ENCODE results near the gene PAK6.

The PAK6 gene

DNA sequence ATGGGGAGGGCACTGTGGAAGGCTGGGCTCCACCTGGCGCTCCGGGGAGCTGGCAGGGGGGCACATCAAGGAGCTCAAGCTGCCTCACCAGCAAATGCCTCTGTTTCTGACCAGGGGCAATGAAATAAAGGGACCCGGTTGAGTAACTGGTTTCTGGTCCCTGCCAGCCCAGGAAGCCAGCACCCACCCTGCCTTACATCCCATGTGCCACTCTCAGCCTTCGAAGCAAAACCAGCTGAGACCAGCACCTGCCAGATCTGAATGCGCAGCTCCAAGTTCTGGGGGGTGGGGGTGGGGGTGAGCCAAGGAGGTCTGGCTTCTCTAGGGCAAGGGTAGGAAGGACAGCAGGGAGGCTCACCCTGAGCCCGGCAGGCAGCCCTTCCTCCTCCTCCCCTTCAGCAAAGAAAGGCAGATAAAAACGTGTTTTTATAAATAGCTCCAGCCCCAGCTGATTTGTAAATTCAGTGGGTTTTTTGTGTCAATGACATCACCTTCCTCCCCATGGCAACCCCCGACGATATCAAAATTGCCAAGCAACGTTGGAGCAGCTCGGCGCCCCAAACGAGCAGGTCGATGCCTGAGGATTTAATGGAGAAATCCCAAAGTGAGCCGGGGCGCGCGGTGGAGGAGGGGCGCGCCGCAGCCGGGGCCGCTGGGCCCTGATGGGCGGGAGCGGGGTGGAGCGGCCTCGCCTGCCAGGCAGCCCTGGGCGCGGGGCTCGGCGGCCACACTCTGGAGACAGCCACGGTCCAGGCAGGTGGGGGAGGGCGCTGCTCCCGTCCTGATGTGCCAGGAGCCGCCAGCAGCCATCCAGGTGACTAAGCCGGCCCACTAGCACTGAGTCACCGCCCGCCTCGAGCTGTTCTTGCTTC is at the start of gene PAK6:
TSS of gene PAK6 (plus strand) at position 532 of the 872 bp plus-strand sequence. CDS start 25,723 bp downstream, outside the sequence.
- DNase-seq (ENCODE audit: low spot score), result peak; percentile 40

DNA sequence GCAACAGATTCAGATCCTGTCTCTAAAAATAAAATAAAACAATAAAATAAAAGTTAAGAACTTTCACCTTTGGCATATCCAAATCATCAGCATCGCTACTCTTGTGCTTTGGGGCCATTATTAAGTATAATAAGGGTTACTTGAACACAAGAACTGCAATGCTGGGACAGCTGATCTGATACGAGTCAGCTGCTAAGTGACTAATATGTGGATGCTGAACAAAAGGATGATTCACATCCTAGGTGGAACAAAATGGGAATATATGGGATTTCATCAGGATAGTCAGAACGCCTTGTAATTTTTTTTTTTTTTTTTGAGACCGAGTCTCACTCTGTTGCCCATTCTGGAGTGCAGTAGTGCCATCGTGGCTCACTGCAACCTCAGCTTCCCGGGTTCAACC is 48.3 kb upstream of the PAK6 start:
- DNase-seq (ENCODE audit: low spot score), result no peak

DNA sequence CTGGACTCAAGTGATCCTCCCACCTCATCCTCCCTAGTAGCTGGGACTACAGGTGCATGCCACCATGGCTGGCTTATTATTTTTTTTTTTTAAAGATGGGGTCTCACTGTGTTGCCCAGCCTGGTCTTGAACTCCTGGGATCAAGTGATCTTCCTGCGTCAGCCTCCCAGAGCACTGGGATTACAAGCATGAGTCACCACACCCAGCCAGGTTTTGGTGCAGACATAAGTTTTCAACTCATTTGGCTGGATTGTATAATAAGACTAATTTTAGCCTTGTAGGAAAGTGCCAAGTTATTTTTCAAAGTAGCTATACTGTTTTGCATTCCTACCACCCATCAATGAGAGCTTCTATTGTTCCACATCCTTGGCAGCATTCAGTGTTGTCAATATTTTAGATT is 45.9 kb upstream of the PAK6 start:
- DNase-seq (ENCODE audit: low spot score), result no peak

DNA sequence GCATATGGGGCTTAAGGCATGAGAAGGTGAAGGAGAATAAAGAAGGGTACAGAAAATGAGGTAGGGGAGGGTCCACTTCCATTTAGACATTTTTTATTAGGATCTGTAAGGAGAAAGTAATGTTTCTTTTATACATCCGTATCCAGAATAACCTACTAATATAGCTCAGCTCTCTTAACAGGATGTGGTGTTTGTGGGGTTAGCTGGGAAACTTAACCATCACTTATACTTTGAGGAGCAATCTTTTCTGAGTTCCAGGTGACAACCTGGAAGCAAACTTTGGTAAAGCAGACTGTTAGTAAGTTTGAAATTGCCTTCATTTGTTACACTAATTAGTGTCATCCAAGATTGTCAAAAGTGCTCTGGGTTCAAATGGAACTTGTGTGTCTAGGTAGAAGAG is 41.4 kb upstream of the PAK6 start:
- DNase-seq (ENCODE audit: low spot score), result no peak

DNA sequence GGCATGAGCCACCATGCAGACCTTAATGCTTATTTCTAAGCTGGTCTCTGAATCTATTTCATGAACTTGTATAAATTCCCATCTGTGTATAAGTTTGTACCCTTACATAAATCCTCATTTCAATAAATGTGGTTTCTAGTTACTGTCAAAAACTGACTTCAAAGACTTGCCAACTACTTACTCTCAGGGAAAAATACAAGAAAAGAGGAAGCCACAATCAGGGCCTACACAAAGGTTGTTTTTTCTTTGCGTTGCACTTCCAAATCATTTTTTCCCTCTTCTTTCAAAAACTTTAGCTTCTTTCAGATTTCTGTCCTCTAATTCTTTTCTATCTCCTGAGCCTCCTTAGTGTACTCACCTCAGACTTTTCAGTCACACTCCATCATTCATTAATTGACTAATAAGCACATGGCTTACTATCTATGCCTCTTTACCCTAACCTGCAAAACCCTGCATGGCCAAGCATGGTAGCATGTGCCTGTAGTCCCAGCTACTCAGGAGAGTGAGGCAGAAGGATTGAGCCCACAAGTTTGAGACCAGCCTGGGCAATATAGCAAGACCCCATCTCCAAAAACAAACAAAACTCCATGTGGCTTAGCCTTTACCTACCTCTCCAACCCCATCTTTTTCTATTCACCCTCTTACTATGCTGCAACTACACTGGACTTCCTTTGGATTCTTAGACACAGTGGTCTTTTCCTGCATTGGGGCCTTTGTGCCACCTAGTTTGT is 40.3 kb upstream of the PAK6 start:
- no peak for DNase-seq (ENCODE audit: low spot score)

DNA sequence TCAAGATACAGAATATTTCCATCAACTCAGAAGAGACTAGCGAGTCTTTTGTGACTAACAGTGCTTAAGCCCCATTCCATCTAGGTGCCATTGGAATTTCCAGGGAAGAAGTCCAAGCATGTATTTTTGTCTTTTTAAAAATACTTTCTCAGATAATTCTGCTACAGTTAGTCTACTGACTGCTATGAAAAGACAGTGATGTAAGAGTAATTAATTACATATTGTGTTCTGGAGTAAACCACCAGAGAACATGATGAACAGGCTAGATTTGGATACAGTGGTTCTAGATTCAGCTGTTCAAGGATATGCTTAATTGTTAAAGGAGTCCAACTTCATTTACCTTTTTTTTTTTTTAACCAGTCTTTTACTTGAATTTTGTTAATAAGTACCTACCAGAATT is 34.8 kb upstream of the PAK6 start:
- no peak for DNase-seq (ENCODE audit: low spot score)

DNA sequence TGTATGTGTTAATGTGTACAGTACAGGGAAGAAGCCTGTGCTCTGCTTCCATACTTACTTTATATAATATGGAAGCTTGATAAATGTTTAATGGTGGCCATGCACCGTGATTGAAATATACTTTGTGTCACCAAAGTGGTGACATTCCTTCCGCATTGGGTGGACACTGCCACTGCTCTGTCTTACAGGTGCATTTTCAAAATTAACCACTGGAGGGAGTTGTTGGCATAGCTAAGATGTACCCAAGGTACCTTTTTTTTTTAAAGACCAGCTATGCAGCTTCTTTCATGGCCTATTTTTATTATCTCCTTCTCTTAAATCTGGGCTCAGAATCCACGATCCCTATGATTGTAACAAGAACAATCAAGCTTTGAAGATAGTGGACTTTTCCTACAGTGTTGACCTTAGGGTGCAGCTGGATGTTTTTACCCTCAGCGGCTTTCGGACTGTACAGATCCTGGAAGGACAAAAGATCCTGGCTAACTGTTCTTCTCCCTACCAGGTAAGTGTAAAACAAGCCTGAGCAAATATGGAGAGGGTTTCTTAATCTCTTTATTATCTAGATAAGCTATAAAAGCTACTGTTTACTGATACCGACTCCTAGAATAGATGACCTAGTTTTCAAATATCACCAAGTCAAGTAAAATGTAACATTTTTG is 21.6 kb upstream of the PAK6 start:
- DNase-seq (ENCODE audit: low spot score), result peak; percentile 44

DNA sequence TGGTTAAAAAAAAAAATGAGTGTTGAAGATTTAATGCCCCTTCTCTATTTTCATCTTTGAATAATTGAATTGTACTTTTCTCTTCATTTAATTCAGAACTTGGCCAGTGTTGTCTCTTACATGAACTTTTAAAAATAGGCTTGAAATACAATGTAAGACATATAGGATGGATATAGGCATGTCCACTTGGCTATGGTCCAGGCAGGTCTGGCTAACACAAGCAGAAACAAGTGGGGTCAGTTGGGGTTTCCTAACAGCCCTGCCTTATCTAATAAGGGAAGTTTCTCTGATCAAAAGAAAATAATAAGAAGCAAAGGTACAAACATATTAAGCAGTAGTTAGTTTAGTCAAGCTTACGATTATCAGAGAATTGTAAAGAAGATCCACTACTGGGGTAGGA is 19.1 kb upstream of the PAK6 start:
- no peak for DNase-seq (ENCODE audit: low spot score)

DNA sequence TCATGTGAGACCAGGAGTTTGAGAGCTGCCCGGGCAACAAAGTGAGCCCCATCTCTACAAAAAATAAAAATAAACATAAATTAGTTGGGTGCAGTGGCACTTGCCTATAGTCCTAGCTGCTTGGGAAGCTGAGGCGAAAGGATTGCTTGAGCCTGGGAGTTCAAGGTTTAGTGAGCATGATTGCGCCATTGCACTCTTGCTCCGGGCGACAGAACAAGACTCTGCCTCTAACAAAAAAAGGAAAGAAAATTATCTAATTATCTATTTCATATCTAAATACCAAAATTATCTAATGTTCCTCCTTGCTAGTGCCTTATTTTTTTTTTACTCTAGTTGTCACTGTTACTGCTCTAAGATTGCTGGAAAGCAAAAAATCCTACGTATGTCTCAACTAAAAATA is 16.7 kb upstream of the PAK6 start:
- no peak for DNase-seq (ENCODE audit: low spot score)

DNA sequence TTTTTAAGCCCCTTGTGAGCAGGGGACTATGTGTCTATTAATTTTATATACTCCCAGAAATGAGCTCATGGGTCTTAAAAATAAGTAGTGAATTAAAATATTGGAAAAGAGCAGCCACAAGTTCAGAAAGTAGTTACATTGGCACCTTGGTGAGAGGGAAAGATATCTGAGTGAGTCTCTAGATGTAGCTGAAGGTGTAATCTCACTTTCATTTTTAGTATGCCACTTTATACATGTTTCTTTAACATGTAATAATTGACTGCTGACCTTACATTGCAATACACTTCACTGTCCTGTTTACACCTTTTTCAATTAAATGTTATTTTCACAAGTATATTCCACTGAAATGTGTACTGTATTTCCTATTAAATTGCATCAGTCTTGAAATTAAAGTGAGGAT is 12.1 kb upstream of the PAK6 start:
- DNase-seq (ENCODE audit: low spot score), result no peak

DNA sequence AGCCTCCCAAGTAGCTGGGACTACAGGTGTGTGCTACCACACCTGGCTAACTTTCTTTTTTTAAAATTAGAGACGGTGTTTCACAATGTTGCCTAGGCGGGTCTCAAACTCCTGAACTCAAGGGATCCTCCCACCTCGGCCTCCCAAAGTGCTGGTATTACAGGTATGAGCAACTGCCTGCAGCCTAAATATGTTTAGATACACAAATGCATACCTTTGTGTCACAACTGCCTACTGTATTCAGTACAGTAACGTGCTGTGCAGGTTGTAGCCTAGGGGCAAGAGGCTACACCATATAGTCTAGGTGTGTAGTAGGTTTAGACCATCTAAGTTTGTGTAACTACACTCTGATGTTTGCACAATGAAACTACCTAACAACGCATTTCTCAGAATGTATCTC is 9.5 kb upstream of the PAK6 start:
- DNase-seq (ENCODE audit: low spot score), result no peak

DNA sequence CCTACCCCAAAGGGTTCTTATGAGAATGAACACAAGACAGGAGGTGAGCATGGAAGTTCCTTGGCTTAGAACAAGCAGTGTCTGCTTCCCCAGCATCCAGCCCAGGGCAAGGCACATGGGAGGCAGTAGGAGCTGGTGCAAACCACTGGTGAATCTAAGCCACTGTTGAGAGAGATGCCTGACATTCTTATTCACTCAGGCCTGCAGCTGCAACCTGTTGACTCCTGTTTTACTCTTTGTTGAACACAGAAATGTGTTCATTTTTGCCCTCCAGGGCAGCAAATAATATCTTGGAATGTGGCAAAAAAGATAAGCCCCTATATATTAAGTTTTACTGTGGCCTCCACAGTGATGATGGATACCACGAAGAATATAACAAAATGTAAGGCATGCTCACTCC is 8.9 kb upstream of the PAK6 start:
- no peak for DNase-seq (ENCODE audit: low spot score)

DNA sequence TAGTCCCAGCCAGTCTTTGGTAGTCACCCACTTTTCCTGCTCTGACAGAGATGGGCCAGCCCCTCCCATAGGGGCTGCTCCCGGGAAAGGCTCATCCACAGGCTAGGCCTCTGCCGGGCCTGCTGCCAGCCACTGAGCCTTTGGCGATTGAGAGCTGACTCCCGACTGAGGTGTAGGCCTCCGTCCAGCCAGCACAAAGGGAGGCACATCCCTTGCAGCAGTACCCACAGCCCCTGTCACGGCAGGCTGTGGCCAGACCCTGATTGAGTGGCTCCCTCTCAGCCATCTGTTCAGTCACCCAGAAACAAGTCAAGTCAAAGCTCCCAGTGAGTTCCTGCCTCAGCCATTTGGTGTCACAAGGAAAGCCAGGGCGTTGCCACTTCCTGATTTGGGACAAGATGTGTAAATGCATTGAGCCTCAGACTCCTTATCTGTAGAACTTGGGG is 6.2 kb upstream of the PAK6 start:
- no peak for DNase-seq (ENCODE audit: low spot score)

DNA sequence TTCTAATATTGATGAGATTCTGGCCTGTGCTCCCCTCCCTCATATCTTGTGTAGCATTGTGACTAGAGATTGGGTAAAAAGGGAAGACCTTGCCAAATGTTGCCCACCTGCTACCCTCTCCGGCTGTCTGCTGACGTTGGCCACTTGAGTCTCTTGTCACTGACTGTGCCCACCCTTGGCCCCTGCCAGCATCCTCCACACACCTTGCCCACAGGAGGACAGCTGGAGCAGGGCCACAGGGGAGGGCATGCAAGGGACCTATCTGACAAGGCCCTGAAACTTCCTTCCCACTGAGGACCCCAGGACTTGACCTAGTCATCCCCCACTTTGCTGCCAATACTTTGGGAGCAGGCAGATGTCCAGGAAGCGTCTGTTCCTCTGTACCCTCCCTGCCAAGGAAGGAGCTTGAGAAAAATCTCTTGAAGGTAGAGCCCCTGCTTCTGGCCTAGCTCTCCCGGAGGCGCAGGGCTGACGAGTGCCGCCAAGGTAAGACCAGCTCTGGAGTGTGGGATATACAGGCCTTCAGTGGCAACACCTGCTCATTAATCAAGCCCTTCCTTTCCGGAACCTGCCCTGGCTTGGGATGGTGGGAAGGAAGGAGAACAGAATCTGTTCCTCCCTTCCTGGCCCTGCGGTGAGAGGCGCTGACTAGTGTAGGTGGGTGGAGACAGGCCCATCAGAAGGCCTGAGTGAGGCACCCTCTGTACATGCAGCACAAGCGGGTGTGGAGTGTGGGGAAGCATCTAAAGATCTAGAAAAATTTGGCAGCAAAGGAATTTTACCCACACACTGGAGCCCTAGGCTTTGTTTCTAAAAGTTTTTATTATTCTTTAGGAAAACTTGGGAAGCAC is 4.9 kb upstream of the PAK6 start:
- DNase-seq (ENCODE audit: low spot score), result no peak

DNA sequence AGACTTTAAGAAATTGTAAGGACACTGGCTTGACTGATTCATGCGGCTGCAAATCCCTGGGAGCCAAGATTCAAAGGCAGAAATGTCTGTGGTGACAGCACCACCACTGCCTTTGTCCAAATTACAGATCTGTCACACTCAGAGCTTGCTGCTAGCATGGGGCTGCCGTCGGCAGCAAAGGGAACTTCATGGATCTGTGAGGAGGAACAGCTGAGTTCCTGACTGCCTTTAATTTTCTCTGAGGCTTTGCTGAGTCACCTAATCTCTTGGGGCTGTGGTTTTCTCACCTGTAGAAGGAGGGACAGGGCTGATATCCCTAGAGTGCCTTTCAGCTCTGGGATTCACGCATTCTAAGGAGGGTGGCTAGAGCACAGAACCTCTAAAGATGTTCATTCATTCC is 4.1 kb upstream of the PAK6 start:
- DNase-seq (ENCODE audit: low spot score), result no peak

DNA sequence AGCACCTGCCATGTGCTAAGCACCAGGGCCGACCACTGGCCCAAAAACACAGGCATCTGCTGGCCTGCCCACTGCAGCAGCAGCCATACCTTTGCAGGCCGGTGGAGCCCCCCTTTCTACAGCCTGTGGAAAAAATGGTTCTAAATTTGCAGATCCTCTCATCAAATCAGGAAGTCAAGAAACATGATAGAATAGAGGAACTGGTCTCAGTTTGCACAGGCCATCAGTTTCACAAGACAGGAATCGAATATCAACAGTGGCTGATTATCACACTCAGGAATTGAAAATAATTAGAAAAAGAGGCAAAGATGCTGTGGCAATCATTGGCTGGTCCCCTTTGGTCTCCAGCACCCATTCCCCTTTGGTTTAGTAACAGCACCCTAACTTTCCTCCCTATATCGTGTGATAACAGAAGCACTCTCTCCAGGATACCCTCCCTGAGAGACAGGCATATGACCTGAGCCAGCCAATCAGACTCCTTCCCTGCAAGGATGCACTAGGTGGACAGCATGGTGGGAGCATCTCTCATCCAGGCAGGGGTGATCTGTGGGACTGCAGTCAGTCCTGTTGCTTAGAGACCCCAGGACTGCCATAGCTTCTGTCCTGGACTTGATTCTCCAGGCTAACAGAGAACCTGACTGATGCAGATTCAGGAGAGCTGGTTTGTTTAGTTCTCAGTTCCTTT is 3.5 kb upstream of the PAK6 start:
- no peak for DNase-seq (ENCODE audit: low spot score)

DNA sequence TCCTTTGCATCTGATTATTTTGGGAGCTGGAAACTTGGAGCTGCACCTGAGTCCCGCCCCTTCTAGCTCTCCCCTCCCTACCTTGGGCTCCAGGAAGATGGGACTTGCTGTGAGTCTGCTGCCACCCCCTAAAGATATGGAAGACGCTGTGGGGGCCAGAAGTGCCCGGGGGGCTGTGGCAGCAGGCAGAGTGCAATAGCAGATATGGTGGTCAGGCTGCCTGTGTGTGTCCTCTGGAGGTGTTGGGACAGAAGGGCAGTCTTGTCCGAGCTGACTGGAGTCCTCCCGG is 485 bp downstream of the PAK6 start:
- DNase-seq (ENCODE audit: low spot score), result no peak

DNA sequence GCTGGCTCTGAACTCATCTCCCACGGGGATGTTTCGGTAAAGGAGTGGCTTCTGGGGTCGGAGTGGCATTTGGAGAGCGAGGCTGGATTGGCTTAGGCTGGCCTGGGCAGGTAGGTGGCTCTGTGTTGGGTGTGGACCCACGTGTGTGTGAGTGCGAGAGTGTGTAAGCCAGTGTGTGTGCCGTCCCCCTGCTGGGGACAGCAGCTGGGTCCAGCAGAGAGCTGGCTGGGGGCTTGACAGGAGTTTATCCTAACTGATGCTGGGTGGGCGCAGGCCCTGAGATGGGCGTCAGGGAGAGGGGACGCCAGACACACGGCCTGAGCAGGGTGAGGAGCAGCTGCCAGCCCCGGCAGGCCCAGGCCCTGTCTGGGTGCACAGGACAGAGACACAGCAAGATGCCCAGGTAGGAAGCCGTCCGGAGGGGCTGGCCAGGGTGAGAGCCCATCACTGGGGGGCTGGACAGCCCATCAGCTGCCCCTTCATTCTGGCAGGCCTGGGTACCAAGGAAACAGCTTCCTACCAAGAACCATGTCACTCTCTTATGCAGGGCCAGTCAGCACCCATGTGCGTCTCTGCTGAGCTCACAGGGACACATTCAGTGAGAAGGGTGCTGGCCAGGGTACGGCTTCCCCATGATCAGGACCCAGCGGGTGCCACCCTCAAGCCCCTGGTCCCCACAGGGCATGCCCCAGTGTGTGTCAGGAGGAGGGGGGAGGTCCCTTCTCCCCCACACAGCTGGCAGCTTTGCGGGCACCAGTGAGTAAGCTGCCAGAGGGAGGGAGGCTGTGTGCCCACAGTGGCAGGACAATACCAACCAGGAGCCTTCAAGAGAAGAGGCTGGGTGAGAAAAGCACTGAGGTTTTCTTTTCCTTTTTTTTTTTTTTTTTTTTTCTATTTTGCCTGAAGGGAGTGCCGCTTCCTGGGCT is 1.1 kb downstream of the PAK6 start:
- no peak for DNase-seq (ENCODE audit: low spot score)

DNA sequence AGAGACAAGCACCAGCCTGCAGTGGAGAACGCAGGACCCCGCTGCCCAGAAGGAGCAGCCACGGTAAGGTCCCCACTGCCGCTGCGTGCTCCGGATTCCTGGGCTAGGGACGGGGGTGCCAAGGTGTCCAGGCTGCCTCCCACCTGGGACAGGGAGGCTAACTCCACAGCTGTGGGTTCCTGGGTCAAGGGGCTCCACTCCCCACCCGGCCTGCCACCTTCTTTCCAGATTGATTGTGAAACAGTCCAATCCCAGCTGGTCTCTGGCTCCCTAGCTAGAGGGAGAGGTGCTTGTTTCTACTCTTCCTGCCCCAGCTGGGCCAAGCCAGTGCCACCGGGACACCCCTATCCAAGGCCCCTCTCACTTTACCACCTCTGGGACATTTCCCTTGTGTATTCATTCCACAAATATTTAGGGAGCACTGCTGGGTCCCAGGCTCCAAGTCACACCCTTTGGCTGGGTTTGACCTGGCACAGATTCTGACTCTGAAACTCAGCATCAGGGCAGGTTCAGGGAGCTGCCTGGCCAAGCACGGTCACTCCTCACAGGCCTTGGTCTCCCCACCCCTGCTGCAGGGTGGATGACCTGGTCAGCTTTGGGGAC is 1.9 kb downstream of the PAK6 start:
- no peak for DNase-seq (ENCODE audit: low spot score)
